Measurements from ENCODE around the gene DTX4.
A peak's percentile ranks its signal among the peaks of the same experiment; 100 is the strongest.
"Not testable (repeated sequence)": the region's sequence is repeated elsewhere in the genome, so short reads cannot be mapped to it uniquely, and the experiment has no call there.

Gene DTX4

GRCh38 chr11:59171508-59172322 lies at the start of gene DTX4:
TSS of gene DTX4 (plus strand) at chr11:59172132. CDS start at chr11:59172596, 464 bp downstream.
- DNase-seq = peak; percentile 87 to 90

GRCh38 chr11:59135648-59136461 lies 36.1 kb upstream of the DTX4 start:
- peak; percentile 82 to 88 for DNase-seq

- DNase-seq = not testable (repeated sequence)
These were observed 35.4 kb upstream of the DTX4 start for GRCh38 chr11:59136551-59136950.

GRCh38 chr11:59137190-59137589 lies 34.7 kb upstream of the DTX4 start:
- DNase-seq = no peak

- DNase-seq = no peak
These were observed 33.3 kb upstream of the DTX4 start for GRCh38 chr11:59138643-59139042.

- DNase-seq = no peak
These were observed 30.7 kb upstream of the DTX4 start for GRCh38 chr11:59141191-59141590.

GRCh38 chr11:59141673-59142460 lies 30.1 kb upstream of the DTX4 start:
- no peak for DNase-seq

- peak; percentile 83 to 90 for DNase-seq
These were observed 29.1 kb upstream of the DTX4 start, which contains the start of gene FAM111A for GRCh38 chr11:59142530-59143507. TSS of gene FAM111A (plus strand) at chr11:59142856. CDS start at chr11:59148873, 6,017 bp downstream.

- no peak for DNase-seq
These were observed 27.8 kb upstream of the DTX4 start for GRCh38 chr11:59144096-59144495.

- peak; percentile 77 to 85 for DNase-seq
These were observed 27.2 kb upstream of the DTX4 start for GRCh38 chr11:59144579-59145345.

- no peak for DNase-seq
These were observed 26.4 kb upstream of the DTX4 start for GRCh38 chr11:59145534-59145933.

GRCh38 chr11:59151761-59152160 lies 20.2 kb upstream of the DTX4 start:
- DNase-seq = no peak

- no peak for DNase-seq
These were observed 19.5 kb upstream of the DTX4 start for GRCh38 chr11:59152312-59152951.

GRCh38 chr11:59154610-59155009 lies 17.3 kb upstream of the DTX4 start:
- no peak for DNase-seq

- DNase-seq = no peak
These were observed 14.5 kb upstream of the DTX4 start for GRCh38 chr11:59157433-59157832.

- peak; percentile 69 to 80 for DNase-seq
These were observed 13.5 kb upstream of the DTX4 start for GRCh38 chr11:59158206-59159068.

- DNase-seq = no peak
These were observed 7.9 kb upstream of the DTX4 start for GRCh38 chr11:59164028-59164427.

- DNase-seq = peak in 1 of 2 donors; percentile 20
These were observed 580 bp downstream of the DTX4 start for GRCh38 chr11:59172345-59173079.

Data from CD4-positive, alpha-beta T cell treated with Interferon alpha-2 for 1 hour (primary cell).